Neutrophil (primary cell): Measurements from ENCODE around the gene SHISA8.

Experiments used
- H3K27ac ChIP-seq: fragments of 200-600 bp; sonication (generic); 2 replicates; pipeline ENCODE4 v1.5.1; 2016; ENCODE audit warnings: mild to moderate bottlenecking, moderate library complexity
- H3K27me3 ChIP-seq: fragments of 200-600 bp; sonication (generic); 2 replicates; pipeline ENCODE4 v1.6.0; 2016; ENCODE audit warnings: mild to moderate bottlenecking
- H3K36me3 ChIP-seq: fragments of 200-600 bp; sonication (generic); 2 replicates; pipeline ENCODE4 v1.5.1; 2017
- H3K4me1 ChIP-seq, 2 experiments: fragments of 200-600 bp in 1 of 2; sonication (generic) in 1 of 2; 1 replicate in 1 of 2; 2 replicates in 1 of 2; pipeline versions ENCODE4 v1.5.1 to v1.6.1; 2013 to 2016; ENCODE audit warnings: low read depth in 1 of 2, low read length in 1 of 2, mild to moderate bottlenecking in 1 of 2, moderate library complexity in 1 of 2; ENCODE audit not compliant: control insufficient read depth in 1 of 2, insufficient read depth in 1 of 2
- H3K4me3 ChIP-seq, 2 experiments: fragments of 200-600 bp in 1 of 2; sonication (generic) in 1 of 2; 1 replicate in 1 of 2; 2 replicates in 1 of 2; pipeline ENCODE4 v1.5.1; 2013 to 2016; ENCODE audit warnings: low read depth in 1 of 2, low read length in 1 of 2, mild to moderate bottlenecking in 1 of 2, moderate library complexity in 1 of 2
- H3K9me3 ChIP-seq: fragments of 200-600 bp; sonication (generic); 2 replicates; pipeline ENCODE4 v1.5.1; 2016
- TF ChIP-seq, protein P1 (sequence below): fragments of 200-600 bp; sonication (generic); IDR thresholded peaks from 2 replicates; pipeline ENCODE4 v1.5.1; 2016; ENCODE audit warnings: antibody characterized with exemption

SHISA8 gene

DNA sequence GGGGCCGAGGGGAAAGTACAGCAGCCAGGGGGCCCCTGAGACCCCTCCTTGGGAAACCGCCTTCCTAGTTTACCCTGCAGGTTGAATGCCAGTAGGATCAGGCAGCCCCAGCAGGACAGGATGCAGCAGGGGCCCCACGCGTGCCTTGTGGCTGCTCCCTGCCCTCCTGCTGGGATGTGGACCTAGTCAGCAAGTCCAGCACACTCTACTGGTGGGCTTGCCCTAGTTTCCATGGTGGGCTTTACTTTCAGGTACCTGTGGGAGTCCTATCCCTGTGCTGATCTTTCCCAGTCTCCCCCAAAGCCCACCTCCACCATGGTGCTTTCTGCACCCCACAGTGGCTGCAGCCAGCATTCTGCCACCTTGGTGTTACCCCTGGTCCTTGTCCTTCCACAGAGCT is 22.2 kb downstream of the SHISA8 start:
- Histone ChIP-seq H3K4me1 (no peaks in the 10 kb centered on the region), H3K36me3 (peaks cover 88% of the 10 kb centered on the region), H3K27ac (no peak overlapping the region), H3K4me3 (no peak overlapping the region), H3K27me3 (no peaks in the 10 kb centered on the region), H3K9me3 (no peaks in the 10 kb centered on the region)
- TF ChIP-seq, protein P1, sequence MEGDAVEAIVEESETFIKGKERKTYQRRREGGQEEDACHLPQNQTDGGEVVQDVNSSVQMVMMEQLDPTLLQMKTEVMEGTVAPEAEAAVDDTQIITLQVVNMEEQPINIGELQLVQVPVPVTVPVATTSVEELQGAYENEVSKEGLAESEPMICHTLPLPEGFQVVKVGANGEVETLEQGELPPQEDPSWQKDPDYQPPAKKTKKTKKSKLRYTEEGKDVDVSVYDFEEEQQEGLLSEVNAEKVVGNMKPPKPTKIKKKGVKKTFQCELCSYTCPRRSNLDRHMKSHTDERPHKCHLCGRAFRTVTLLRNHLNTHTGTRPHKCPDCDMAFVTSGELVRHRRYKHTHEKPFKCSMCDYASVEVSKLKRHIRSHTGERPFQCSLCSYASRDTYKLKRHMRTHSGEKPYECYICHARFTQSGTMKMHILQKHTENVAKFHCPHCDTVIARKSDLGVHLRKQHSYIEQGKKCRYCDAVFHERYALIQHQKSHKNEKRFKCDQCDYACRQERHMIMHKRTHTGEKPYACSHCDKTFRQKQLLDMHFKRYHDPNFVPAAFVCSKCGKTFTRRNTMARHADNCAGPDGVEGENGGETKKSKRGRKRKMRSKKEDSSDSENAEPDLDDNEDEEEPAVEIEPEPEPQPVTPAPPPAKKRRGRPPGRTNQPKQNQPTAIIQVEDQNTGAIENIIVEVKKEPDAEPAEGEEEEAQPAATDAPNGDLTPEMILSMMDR, result no peak

DNA sequence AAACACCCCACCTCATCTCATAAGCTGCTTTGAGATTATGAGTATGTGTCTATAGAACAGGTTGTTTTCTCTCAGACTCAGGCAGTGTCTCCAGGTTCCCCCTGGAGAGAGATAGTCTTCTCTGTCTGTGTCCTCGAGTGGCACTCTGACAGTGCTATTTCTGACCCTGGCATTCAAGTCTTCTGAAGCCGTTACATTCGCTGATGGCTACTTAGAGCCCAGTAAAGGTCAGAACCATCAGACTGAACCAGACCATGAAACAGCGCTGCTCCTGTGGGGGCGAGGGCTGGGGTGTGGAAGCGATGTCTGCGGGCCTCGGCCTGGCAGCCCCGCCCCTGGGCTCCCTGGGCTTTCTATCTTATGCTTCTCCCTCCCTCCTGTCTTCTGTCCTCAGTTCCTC is 23.5 kb downstream of the SHISA8 start:
- TF ChIP-seq, protein P1, result no peak
- Histone ChIP-seq H3K9me3 (no peaks in the 10 kb centered on the region), H3K27ac (no peak overlapping the region), H3K4me1 (no peaks in the 10 kb centered on the region), H3K4me3 (no peak overlapping the region), H3K36me3 (peaks cover 88% of the 10 kb centered on the region), H3K27me3 (no peaks in the 10 kb centered on the region)

DNA sequence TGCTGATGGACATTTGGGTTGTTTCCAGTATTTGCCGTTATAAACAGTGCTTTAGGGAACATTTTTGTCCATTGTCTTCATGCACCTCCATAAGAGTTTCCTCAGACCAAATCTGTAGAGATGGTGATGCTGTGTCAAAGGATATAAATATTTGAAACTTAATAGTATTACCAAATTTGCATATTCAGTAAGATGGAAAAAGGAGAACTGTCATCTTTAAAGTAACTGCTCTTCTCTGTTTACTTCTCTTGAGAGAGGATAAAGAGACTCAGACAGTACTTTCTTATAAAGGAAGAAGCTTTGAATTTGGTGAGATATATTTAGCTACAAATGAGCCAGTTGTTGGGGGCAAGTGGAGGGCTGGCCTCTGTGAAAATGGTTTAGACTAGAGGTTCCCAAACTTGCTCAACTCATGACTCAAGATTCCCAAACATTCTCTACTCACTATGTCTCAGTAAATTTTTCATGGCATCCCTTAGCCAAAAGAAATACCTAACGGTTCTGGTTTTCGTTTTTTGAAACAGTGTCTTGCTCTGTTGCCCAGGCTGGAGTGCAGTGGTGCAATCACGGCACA is 26.2 kb downstream of the SHISA8 start:
- no peaks in the 10 kb centered on the region for H3K27me3 ChIP-seq
- H3K4me3 ChIP-seq, result no peak overlapping the region
- peaks cover 89% of the 10 kb centered on the region for H3K36me3 ChIP-seq
- no peaks in the 10 kb centered on the region for H3K9me3 ChIP-seq
- TF ChIP-seq, protein P1, result no peak
- H3K27ac ChIP-seq, result no peak overlapping the region
- H3K4me1 ChIP-seq, result no peaks in the 10 kb centered on the region

DNA sequence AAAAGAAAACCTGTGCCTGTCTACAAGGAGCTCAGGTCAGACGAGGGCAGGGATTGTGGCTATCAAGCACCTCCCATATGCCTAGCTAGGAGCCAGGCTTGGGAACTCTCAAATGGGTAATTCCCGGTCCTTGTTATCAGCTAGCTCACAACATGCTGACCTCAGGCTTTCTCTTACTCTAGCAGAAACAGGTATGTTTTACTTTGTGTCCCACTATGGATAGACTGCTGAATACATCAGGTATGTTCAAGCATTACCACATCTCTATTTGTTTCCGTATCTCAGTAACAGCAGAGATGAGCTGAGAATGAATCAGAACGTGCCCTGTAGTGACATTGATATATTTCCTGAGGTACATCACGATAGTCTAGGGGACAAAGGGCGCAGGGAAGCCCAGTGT is 29.4 kb downstream of the SHISA8 start:
- Histone ChIP-seq H3K27me3 (no peaks in the 10 kb centered on the region), H3K27ac (no peak overlapping the region), H3K36me3 (peaks cover 95% of the 10 kb centered on the region), H3K4me1 (no peaks in the 10 kb centered on the region), H3K9me3 (no peaks in the 10 kb centered on the region), H3K4me3 (no peak overlapping the region)
- TF ChIP-seq, protein P1, result no peak

DNA sequence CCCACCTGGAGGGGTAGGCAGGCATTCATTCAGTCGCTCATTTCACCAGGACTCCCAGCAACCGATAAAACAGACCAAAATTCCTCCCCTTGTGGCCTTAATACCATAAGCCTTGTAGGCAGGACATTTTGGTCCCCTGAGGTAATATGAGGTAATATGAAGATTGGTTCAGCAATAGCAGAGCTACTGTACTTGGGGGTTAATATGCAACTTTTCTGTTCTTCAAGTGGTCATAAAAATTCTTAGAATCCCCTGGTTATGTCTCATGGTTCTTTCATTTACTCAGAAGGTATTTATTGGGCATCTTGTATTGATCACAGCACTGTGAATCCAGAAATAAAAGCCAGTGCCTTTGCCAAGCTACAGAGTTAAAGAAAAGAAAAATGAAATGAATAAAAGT is 29.8 kb downstream of the SHISA8 start:
- TF ChIP-seq, protein P1, result no peak
- H3K4me3 ChIP-seq, result no peak overlapping the region
- H3K9me3 ChIP-seq, result no peaks in the 10 kb centered on the region
- H3K27me3 ChIP-seq, result no peaks in the 10 kb centered on the region
- no peaks in the 10 kb centered on the region for H3K4me1 ChIP-seq
- no peak overlapping the region for H3K27ac ChIP-seq
- H3K36me3 ChIP-seq, result peaks cover 94% of the 10 kb centered on the region

DNA sequence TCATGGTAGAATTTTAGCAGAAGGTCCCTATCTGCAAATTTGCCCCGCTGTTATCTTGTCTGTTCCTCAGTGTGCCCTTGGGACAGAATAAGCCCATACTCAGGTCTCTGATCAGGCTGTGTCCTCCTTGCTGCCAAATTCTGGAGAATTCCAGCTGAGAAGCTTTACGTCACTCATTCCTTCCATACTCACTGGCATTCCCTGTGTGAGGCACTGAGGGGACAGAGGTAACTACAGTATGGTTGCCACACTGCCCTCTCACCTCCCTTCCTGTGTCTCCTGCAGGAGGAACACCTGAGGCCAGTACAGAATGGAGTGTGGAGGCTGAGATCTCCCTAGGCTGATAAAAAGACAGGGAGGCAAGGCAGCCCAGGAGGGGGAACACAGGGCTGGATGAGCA is 31.5 kb downstream of the SHISA8 start:
- TF ChIP-seq, protein P1, result no peak
- Histone ChIP-seq H3K36me3 (peaks cover 92% of the 10 kb centered on the region), H3K27ac (no peak overlapping the region), H3K27me3 (no peaks in the 10 kb centered on the region), H3K4me1 (no peaks in the 10 kb centered on the region), H3K4me3 (no peak overlapping the region), H3K9me3 (no peaks in the 10 kb centered on the region)
